ENCODE data around the gene VWC2L. TPM values are rescaled to one million over a fixed set of nuclear protein-coding genes. Genes with fewer than 3 reads are reported as not detected.

VWC2L gene
- total RNA-seq, 1 experiment from 2014 or later = not detected

DNA sequence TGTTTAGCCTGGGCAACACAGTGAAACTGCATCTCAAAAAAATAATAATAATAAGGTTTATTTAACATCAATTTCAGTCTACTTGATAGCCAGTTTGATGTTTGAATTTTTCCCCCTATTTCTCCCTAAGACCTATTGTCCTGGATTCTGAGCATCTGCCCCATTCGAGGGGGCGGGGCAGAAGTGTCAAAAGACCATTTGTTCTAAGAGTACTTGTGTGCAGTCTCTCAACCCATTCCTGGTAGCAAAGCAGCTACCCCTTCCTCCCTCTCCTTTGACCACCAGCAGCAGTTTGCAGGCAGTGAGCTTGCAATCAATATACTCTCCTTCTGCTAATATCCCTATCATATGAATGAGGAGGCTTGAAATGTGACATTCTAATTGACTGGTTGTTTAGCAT lies 71.9 kb downstream of the VWC2L start:
- peaks cover 4% of the 10 kb centered on the region for H3K4me1 Mint-ChIP-seq
- H3K27ac Mint-ChIP-seq = no peak overlapping the region
- no peak overlapping the region for H3K4me3 Mint-ChIP-seq
- ChIA-PET CTCF (no interaction called here), POLR2A (no interaction called here)
- no peaks in the 10 kb centered on the region for H3K36me3 Mint-ChIP-seq
- no peaks in the 10 kb centered on the region for H3K9me3 Mint-ChIP-seq
- ATAC-seq (no peak), DNase-seq (ENCODE audit: low spot score) (no peak)
- H3K27me3 Mint-ChIP-seq (ENCODE audit: low read depth) = no peaks in the 10 kb centered on the region
- TF ChIP-seq NFYB (CRISPR knock-in tag; conservative IDR thresholded peaks at IDR 0.05; ENCODE audit: low read depth) (no peak), MYBL2 (CRISPR knock-in tag; IDR thresholded peaks at IDR 0.05) (no peak), ZNF532 (CRISPR knock-in tag; IDR thresholded peaks at IDR 0.05; ENCODE audit: borderline replicate concordance) (no peak), NFE2L1 (CRISPR knock-in tag; IDR thresholded peaks at IDR 0.05) (no peak), NR2C2 (CRISPR knock-in tag; IDR thresholded peaks at IDR 0.05) (no peak), TP53 (CRISPR knock-in tag; IDR thresholded peaks at IDR 0.05) (no peak), RELA (CRISPR knock-in tag; IDR thresholded peaks at IDR 0.05; ENCODE audit: borderline replicate concordance) (no peak), ZNF263 (CRISPR knock-in tag; IDR thresholded peaks at IDR 0.05; ENCODE audit: low read depth) (no peak), SMAD4 (CRISPR knock-in tag; IDR thresholded peaks at IDR 0.05) (no peak), ZBTB43 (CRISPR knock-in tag; IDR thresholded peaks at IDR 0.05) (no peak), E2F5 (CRISPR knock-in tag; IDR thresholded peaks at IDR 0.05) (no peak), ZNF121 (CRISPR knock-in tag; IDR thresholded peaks at IDR 0.05) (no peak), ZNF281 (CRISPR knock-in tag; IDR thresholded peaks at IDR 0.05) (no peak), ZNF423 (CRISPR knock-in tag; IDR thresholded peaks at IDR 0.05) (no peak), NFATC4 (CRISPR knock-in tag; IDR thresholded peaks at IDR 0.05) (no peak), PRDM15 (CRISPR knock-in tag; IDR thresholded peaks at IDR 0.05) (no peak)
